A549 (cell line): ENCODE measurements around the gene LSM12. TPM values are rescaled to one million over a fixed set of nuclear protein-coding genes. Genes with fewer than 3 reads are reported as not detected.

Experiments
- ATAC-seq, 2 experiments: fragments of 200-7000 bp in 1 of 2; fragments of >200 bp in 1 of 2; cut with Nextera tagmentation in 1 of 2; cut with Tn5 transposase in 1 of 2; 3 replicates each; pipeline versions ENCODE4 v1.8.0 to v1.9.1; 2018 to 2020; ENCODE audit warnings: mild to moderate bottlenecking in 1 of 2, moderate library complexity in 1 of 2
- CTCF ChIA-PET: fragments of 300-600 bp; sonication (Branson Sonifier 250); formaldehyde crosslinking; extraction: SDS; loops from one replicate; lab custom pipeline; 2021; ENCODE audit warnings: antibody characterized with exemption, inconsistent platforms; lab: Yijun Ruan, JAX
- POLR2A ChIA-PET: fragments of 350-600 bp; formaldehyde crosslinking; extraction: SDS; loops from one replicate; lab custom pipeline; 2021; ENCODE audit warnings: antibody characterized with exemption, inconsistent platforms; lab: Yijun Ruan, JAX
- DNase-seq, 2 experiments: peaks; one replicate each; pipeline versions ENCODE4 v3.0.0 to v3.0.0-alpha.2; 2011 to 2016; ENCODE audit warnings: low read depth in 1 of 2, low spot score in 1 of 2
- FAIRE-seq: peaks from 2 replicates; lab custom pipeline; 2011; peaks lifted over from hg19 to GRCh38; lab: Jason Lieb, UNC
- H3K27ac ChIP-seq, 2 experiments: fragments of >200 bp; sonication (Bioruptor Twin); formaldehyde crosslinking; 3 replicates each; pipeline ENCODE4 v1.5.1; 2016 to 2017
- H3K4me1 ChIP-seq: fragments of >200 bp; sonication (Bioruptor Twin); formaldehyde crosslinking; 3 replicates; pipeline ENCODE4 v1.6.1; 2016
- H3K4me2 ChIP-seq: fragments of >200 bp; sonication (Bioruptor Twin); formaldehyde crosslinking; 3 replicates; pipeline ENCODE4 v1.6.1; 2016
- H3K4me3 ChIP-seq: fragments of >200 bp; sonication (Bioruptor Twin); formaldehyde crosslinking; 3 replicates; pipeline ENCODE4 v1.5.1; 2016
- H3K9me3 ChIP-seq: fragments of >200 bp; sonication (Bioruptor Twin); formaldehyde crosslinking; 3 replicates; pipeline ENCODE4 v1.6.1; 2016
- CHD4 ChIP-seq: fragments of 200-600 bp; sonication (generic); IDR thresholded peaks from 2 replicates; pipeline ENCODE4 v1.6.1; 2016; ENCODE audit warnings: antibody characterized with exemption, mild to moderate bottlenecking, borderline replicate concordance
- EHF ChIP-seq: fragments of 250-450 bp; sonication (Bioruptor Pico); IDR thresholded peaks from 2 replicates; pipeline ENCODE4 v1.5.0; 2020; ENCODE audit warnings: mild to moderate bottlenecking
- EHMT2 ChIP-seq: fragments of 200-600 bp; sonication (generic); IDR thresholded peaks from 2 replicates; pipeline ENCODE4 v1.6.1; 2016; ENCODE audit warnings: antibody characterized with exemption, low read depth, mild to moderate bottlenecking, moderate library complexity
- FOXS1 ChIP-seq: fragments of 250-450 bp; sonication (Bioruptor Pico); IDR thresholded peaks from 2 replicates; pipeline ENCODE4 v1.5.0; 2020; ENCODE audit warnings: mild to moderate bottlenecking, moderate library complexity
- GATA3 ChIP-seq: IDR thresholded peaks from 2 replicates; pipeline ENCODE4 v1.6.1; 2012; ENCODE audit warnings: borderline replicate concordance
- HOXA7 ChIP-seq: fragments of 250-450 bp; sonication (Bioruptor Pico); IDR thresholded peaks from 2 replicates; pipeline ENCODE4 v1.5.0; 2020; ENCODE audit warnings: mild to moderate bottlenecking, moderate library complexity
- JUNB ChIP-seq: fragments of >200 bp; sonication (Bioruptor Twin); formaldehyde crosslinking; IDR thresholded peaks from 2 replicates; pipeline ENCODE4 v1.6.1; 2016
- NFE2L2 ChIP-seq: fragments of 150-350 bp; conservative IDR thresholded peaks from 2 replicates; pipeline ENCODE4 v1.6.1; 2014; ENCODE audit warnings: low read length
- PHF8 ChIP-seq: fragments of 200-600 bp; sonication (generic); IDR thresholded peaks from 2 replicates; pipeline ENCODE4 v1.6.1; 2016; ENCODE audit warnings: low read depth, mild to moderate bottlenecking, antibody characterized with exemption, moderate library complexity, borderline replicate concordance
- RAD21 ChIP-seq, 2 experiments: fragments of >200 bp in 1 of 2; sonication (Bioruptor Twin) in 1 of 2; formaldehyde crosslinking in 1 of 2; IDR thresholded peaks in 1 of 2; conservative IDR thresholded peaks in 1 of 2; 2 replicates in 1 of 2; 3 replicates in 1 of 2; pipeline ENCODE4 v1.6.1; 2012 to 2018; ENCODE audit warnings: inconsistent platforms in 1 of 2
- TFCP2L1 ChIP-seq: fragments of 250-450 bp; sonication (Bioruptor Pico); IDR thresholded peaks from 2 replicates; pipeline ENCODE4 v1.5.0; 2021; ENCODE audit warnings: mild to moderate bottlenecking
- TP53 ChIP-seq: fragments of 250-450 bp; sonication (Bioruptor Pico); IDR thresholded peaks from 2 replicates; pipeline ENCODE4 v1.5.0; 2021; ENCODE audit warnings: mild to moderate bottlenecking, moderate library complexity
- WGBS: methylation state at CpG from one replicate; pipeline ENCODE4 v1.1.6; 2017; ENCODE audit errors: missing lambda C conversion rate; 5-methylcytosine and 5-hydroxymethylcytosine counted together
- polyA plus RNA-seq, 4 experiments: library from polyadenylated mRNA; depleted of rRNA in 3 of 4; stranded (reverse); fragments of >200 nt; fragmentation: RNase III in 1 of 4; extraction: RNeasy Plus Mini Kit Qiagen cat#74134 plus additional on column Dnase treatment in 1 of 4; gene quantifications; 2 replicates in 3 of 4; 3 replicates in 1 of 4; pipeline ENCODE4 v1.2.3, GENCODE V29; 2011 to 2017
- TF ChIP-seq, protein P1 (sequence below): fragments of 200-600 bp; sonication (generic); IDR thresholded peaks from 2 replicates; pipeline ENCODE4 v1.6.1; 2016; ENCODE audit warnings: antibody characterized with exemption, mild to moderate bottlenecking, moderate library complexity
- TF ChIP-seq, protein P2 (sequence below): fragments of >200 bp; sonication (Bioruptor Twin); formaldehyde crosslinking; IDR thresholded peaks from 3 replicates; pipeline ENCODE4 v1.5.1; 2016
- TF ChIP-seq, protein P3 (sequence below): IDR thresholded peaks from 2 replicates; pipeline ENCODE4 v1.6.1; 2012

The LSM12 gene
- polyA plus RNA-seq, 2 of the 4 experiments (the other 2 are of a cell fraction): 43.9 to 75.0 TPM

DNA sequence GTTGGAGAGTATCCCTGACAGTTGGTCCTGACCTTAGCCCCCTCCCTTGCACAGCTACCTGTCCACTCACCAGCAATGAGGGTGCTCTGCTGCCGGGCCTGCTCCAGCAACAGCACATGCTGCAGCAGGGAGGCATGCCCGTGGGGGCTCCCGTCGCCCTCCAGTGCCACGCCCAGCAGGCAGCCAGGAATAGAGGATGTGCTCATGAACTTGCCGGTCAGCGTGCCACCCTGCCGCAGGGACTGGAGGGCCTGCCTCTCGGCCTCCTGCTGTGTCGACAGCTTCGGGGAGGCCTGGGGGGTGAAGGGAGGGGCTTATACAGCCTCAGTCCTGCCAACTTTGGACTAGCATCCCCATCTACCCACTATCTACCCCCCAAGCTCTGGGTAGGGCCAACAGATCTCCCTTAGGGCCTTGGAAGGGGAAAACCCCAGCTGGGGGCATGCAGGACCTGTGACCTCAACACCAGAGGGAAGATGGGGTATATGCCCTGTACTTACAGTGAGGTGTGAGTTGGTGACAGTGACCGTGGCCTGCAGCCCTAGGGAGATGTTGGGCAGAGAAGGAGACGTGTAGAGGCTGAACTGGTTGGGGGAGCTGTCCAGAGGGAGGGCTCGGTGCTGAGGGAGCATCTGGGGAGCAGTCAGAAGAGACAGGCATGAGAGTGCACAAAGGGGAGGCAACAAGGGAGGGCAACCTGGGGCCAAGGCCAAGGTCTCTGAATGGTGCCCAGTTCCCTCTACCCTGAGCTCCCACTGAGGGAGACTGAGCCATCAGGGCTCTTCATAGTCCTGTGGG is 24.9 kb upstream of the LSM12 start:
- Histone ChIP-seq H3K4me1 (peaks cover 39% of the 10 kb centered on the region), H3K4me2 (no peak overlapping the region), H3K9me3 (no peaks in the 10 kb centered on the region), H3K4me3 (no peak overlapping the region), H3K27ac (no peak overlapping the region; a peak in 1 of 6 replicates)
- ATAC-seq: no peak
- ChIA-PET POLR2A (interaction anchor here (1.0 kb wide), 1 partner anchor 9 kb away, joined by 3 read pairs; no protein-coding TSS in a partner anchor), CTCF (interaction anchor here (0.6 to 39.6 kb wide), 6 partner anchors 5 to 213 kb away, joined by 3 to 1202 read pairs (median 4); partner anchors contain the start of genes HDAC5 and LSM12)
- no peak for FAIRE-seq
- no peak for DNase-seq
- WGBS: 89% methylated on average over 14 of the region's 14 CpGs
- TF ChIP-seq PHF8: no peak
- no peak for TF ChIP-seq RAD21 (conservative IDR thresholded peaks at IDR 0.05 in 1 of 2, IDR thresholded peaks at IDR 0.05 in 1 of 2)
- TF ChIP-seq, protein P1, sequence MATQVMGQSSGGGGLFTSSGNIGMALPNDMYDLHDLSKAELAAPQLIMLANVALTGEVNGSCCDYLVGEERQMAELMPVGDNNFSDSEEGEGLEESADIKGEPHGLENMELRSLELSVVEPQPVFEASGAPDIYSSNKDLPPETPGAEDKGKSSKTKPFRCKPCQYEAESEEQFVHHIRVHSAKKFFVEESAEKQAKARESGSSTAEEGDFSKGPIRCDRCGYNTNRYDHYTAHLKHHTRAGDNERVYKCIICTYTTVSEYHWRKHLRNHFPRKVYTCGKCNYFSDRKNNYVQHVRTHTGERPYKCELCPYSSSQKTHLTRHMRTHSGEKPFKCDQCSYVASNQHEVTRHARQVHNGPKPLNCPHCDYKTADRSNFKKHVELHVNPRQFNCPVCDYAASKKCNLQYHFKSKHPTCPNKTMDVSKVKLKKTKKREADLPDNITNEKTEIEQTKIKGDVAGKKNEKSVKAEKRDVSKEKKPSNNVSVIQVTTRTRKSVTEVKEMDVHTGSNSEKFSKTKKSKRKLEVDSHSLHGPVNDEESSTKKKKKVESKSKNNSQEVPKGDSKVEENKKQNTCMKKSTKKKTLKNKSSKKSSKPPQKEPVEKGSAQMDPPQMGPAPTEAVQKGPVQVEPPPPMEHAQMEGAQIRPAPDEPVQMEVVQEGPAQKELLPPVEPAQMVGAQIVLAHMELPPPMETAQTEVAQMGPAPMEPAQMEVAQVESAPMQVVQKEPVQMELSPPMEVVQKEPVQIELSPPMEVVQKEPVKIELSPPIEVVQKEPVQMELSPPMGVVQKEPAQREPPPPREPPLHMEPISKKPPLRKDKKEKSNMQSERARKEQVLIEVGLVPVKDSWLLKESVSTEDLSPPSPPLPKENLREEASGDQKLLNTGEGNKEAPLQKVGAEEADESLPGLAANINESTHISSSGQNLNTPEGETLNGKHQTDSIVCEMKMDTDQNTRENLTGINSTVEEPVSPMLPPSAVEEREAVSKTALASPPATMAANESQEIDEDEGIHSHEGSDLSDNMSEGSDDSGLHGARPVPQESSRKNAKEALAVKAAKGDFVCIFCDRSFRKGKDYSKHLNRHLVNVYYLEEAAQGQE: no peak

DNA sequence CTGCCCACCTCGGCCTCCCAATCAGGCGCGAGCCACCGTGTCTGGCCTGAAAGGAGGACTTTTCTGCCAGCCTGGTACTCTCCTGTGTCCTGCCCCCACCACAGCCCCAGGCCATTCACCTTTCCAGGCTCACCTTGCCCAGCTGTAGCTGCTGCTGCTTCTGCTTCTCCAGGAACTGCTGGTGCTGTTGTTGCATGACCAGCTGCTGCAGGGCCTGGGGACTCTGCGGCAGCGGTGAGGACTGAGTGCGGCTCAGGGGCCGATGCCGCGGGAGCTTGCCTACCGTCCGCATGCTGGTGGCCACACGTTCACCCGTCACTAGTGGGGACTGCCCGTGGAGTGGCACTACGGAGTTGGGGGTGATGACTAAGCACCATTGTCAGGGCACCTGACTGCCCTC is 21.8 kb upstream of the LSM12 start:
- ChIA-PET CTCF (interaction anchor here (0.6 to 39.6 kb wide), 9 partner anchors 19 to 210 kb away, joined by 3 to 1202 read pairs (median 3); partner anchors contain the start of genes ASB16, HDAC5 and LSM12), POLR2A (interaction anchor here (0.7 to 2.4 kb wide), 5 partner anchors 8 to 35 kb away, joined by 3 to 10 read pairs (median 4); partner anchors contain the start of genes G6PC3 and HDAC5)
- TF ChIP-seq TFCP2L1 (CRISPR knock-in tag) (no peak), EHF (CRISPR knock-in tag) (no peak), JUNB (no peak), FOXS1 (CRISPR knock-in tag) (no peak), TP53 (CRISPR knock-in tag) (no peak), NFE2L2 (no peak), EHMT2 (no peak), GATA3 (no peak), HOXA7 (CRISPR knock-in tag) (no peak), CHD4 (no peak)
- TF ChIP-seq, protein P1: no peak
- TF ChIP-seq, protein P2, sequence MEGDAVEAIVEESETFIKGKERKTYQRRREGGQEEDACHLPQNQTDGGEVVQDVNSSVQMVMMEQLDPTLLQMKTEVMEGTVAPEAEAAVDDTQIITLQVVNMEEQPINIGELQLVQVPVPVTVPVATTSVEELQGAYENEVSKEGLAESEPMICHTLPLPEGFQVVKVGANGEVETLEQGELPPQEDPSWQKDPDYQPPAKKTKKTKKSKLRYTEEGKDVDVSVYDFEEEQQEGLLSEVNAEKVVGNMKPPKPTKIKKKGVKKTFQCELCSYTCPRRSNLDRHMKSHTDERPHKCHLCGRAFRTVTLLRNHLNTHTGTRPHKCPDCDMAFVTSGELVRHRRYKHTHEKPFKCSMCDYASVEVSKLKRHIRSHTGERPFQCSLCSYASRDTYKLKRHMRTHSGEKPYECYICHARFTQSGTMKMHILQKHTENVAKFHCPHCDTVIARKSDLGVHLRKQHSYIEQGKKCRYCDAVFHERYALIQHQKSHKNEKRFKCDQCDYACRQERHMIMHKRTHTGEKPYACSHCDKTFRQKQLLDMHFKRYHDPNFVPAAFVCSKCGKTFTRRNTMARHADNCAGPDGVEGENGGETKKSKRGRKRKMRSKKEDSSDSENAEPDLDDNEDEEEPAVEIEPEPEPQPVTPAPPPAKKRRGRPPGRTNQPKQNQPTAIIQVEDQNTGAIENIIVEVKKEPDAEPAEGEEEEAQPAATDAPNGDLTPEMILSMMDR: no peak
- TF ChIP-seq, protein P3, sequence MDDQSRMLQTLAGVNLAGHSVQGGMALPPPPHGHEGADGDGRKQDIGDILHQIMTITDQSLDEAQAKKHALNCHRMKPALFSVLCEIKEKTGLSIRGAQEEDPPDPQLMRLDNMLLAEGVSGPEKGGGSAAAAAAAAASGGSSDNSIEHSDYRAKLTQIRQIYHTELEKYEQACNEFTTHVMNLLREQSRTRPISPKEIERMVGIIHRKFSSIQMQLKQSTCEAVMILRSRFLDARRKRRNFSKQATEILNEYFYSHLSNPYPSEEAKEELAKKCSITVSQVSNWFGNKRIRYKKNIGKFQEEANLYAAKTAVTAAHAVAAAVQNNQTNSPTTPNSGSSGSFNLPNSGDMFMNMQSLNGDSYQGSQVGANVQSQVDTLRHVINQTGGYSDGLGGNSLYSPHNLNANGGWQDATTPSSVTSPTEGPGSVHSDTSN: no peak
- Histone ChIP-seq H3K4me3 (no peak overlapping the region), H3K9me3 (no peaks in the 10 kb centered on the region), H3K27ac (peak overlapping the region in 1 of 2 experiments; percentile 89; a peak in 2 of 6 replicates), H3K4me1 (peaks cover 32% of the 10 kb centered on the region), H3K4me2 (no peak overlapping the region)
- no peak for FAIRE-seq
- WGBS: 94% methylated on average over 16 of the region's 16 CpGs
- no peak for ATAC-seq
- no peak for DNase-seq
